Uterus (tissue), 4 donors: ENCODE measurements around the gene KISS1. TPM values are rescaled to one million over a fixed set of nuclear protein-coding genes. Genes with fewer than 3 reads are reported as not detected.

Experiments used
- DNase-seq, 2 donors: peaks; one replicate each; pipeline ENCODE4 v3.0.0-alpha.2; 2019 to 2020
- H3K27ac ChIP-seq, 2 donors: fragments of 200-600 bp; sonication (generic); 1 replicate in 1 of 2; 2 replicates in 1 of 2; pipeline ENCODE4 v1.5.1; 2016 to 2018
- H3K27me3 ChIP-seq, 2 donors: fragments of 200-600 bp; sonication (generic); one replicate each; pipeline ENCODE4 v1.5.1; 2018 to 2019; ENCODE audit warnings: control low read depth in 1 of 2
- H3K36me3 ChIP-seq, 2 donors: fragments of 200-600 bp; sonication (generic); one replicate each; pipeline ENCODE4 v1.5.1; 2019; ENCODE audit warnings: control low read depth in 1 of 2
- H3K4me1 ChIP-seq, 2 donors: fragments of 200-600 bp; sonication (generic); one replicate each; pipeline ENCODE4 v1.5.1; 2018 to 2019; ENCODE audit warnings: control low read depth in 1 of 2
- H3K4me3 ChIP-seq, 2 donors: fragments of 200-600 bp; sonication (generic); 1 replicate in 1 of 2; 2 replicates in 1 of 2; pipeline ENCODE4 v1.5.1; 2018 to 2019; ENCODE audit warnings: mild to moderate bottlenecking in 1 of 2
- H3K9me3 ChIP-seq, 2 donors: fragments of 200-600 bp; sonication (generic); one replicate each; pipeline ENCODE4 v1.5.1; 2019; ENCODE audit warnings: control low read depth in 1 of 2
- CTCF ChIP-seq, 4 experiments: fragments of 200-600 bp in 2 of 4; fragments of 450-650 bp in 2 of 4; sonication (generic) in 2 of 4; IDR thresholded peaks; one replicate each; pipeline ENCODE4 v1.5.1; 2016 to 2019; ENCODE audit warnings: antibody characterized with exemption in 4 of 4, mild to moderate bottlenecking in 2 of 4, moderate library complexity in 1 of 4
- POLR2A ChIP-seq, 2 donors: fragments of 450-650 bp; IDR thresholded peaks; one replicate each; pipeline ENCODE4 v1.6.1; 2016; ENCODE audit warnings: antibody characterized with exemption in 2 of 2, mild to moderate bottlenecking in 1 of 2, moderate library complexity in 1 of 2
- intact Hi-C: fragments of 100-400 bp; cut with DNase I; formaldehyde crosslinking; loops from one replicate; pipeline ENCODE4 v1.15.1; 2023; ENCODE audit warnings: low total_unique reads
- total RNA-seq, 4 donors: library from RNA; depleted of rRNA in 3 of 4; stranded (reverse); fragments of >200 nt in 3 of 4; gene quantifications; one replicate each; pipeline versions ENCODE4 v1.1.0 to v1.2.4, GENCODE V29; 2014 to 2023
- donor health status: DM: yes; HTN: yes; CAD: no.

Gene KISS1
- total RNA-seq, 4 donors from 2014 or later, result not detected

GRCh38 chr1:204141131-204141530 is 55.2 kb downstream of the KISS1 start:
- Histone ChIP-seq H3K27ac (no peak overlapping the region), H3K4me1 (no peaks in the 10 kb centered on the region), H3K9me3 (no peaks in the 10 kb centered on the region), H3K27me3 (no peaks in the 10 kb centered on the region), H3K4me3 (no peak overlapping the region), H3K36me3 (no peaks in the 10 kb centered on the region)
- intact Hi-C loops, result no loop called here
- no peak for DNase-seq
- TF ChIP-seq POLR2A (IDR thresholded peaks at IDR 0.05), result no peak
- no peak for TF ChIP-seq CTCF (IDR thresholded peaks at IDR 0.05)

Other genes starting within 250 kb of the KISS1 start
- 100 to 1,000 TPM in 1 of 4 donors, 10 to 100 TPM in 3; 15.7 to 139 (median 37.9) TPM for gene SOX13, start 123.4 kb downstream of the KISS1 start, total RNA-seq
- gene ETNK2, start 44.4 kb downstream of the KISS1 start, total RNA-seq, result 10 to 100 TPM in 3 of 4 donors, 1 to 10 TPM in 1; 2.3 to 23.9 (median 13.9) TPM
- gene REN, start 30.2 kb downstream of the KISS1 start, total RNA-seq, result 1 to 10 TPM in 2 of 4 donors, not detected in 2; 6.8 to 9.4 TPM
- under 1 TPM in 1 of 4 donors, not detected in 3; 0.52 TPM for gene GOLT1A, start 17.5 kb upstream of the KISS1 start, total RNA-seq
- 10 to 100 TPM in 1 of 4 donors, 1 to 10 TPM in 3; 5.9 to 13.6 (median 8.4) TPM for gene PLEKHA6, start 163.4 kb upstream of the KISS1 start, total RNA-seq
- gene PPP1R15B, start 215.3 kb upstream of the KISS1 start, total RNA-seq, result 10 to 100 TPM; 20.5 to 58.9 (median 46.4) TPM